NCI-H524 (cell line): ENCODE data around the gene CALD1.
"Not testable (repeated sequence)": the region's sequence is repeated elsewhere in the genome, so short reads cannot be mapped to it uniquely, and the experiment has no call there.

ENCODE experiments used
- DNase-seq, 2 experiments: peaks; one replicate each; lab custom pipeline; 2025; lab: John Stamatoyannopoulos, UW

CALD1 gene

DNA sequence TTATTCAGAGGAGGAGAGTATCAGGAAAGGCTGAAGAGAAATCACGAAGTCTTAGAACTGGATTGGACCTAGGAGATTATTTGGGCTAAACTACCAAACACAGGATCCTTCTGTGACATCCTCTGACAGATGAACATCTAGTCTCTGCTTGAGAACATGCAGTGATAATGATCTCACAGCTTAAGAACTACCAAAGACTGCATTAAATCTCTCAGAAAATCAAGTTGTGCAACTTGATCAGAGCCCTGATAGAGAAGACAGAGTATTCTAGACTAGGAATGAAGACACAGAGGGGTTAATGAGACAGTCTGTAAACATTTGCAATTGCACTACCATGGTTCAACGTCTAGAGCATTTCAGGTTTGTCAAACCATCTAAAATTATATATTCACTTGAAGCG, 169.7 kb downstream of the CALD1 start:
- DNase-seq, result no peak

- DNase-seq, result peak in 1 of 2 experiments; percentile 30
These were observed 175.0 kb downstream of the CALD1 start for GRCh38 chr7:134954197-134955082.

GRCh38 chr7:134957005-134957404, 177.6 kb downstream of the CALD1 start:
- no peak for DNase-seq

GRCh38 chr7:134959810-134960209, 180.4 kb downstream of the CALD1 start:
- DNase-seq, result no peak

GRCh38 chr7:134962270-134962780, 182.9 kb downstream of the CALD1 start:
- DNase-seq, result no peak

DNA sequence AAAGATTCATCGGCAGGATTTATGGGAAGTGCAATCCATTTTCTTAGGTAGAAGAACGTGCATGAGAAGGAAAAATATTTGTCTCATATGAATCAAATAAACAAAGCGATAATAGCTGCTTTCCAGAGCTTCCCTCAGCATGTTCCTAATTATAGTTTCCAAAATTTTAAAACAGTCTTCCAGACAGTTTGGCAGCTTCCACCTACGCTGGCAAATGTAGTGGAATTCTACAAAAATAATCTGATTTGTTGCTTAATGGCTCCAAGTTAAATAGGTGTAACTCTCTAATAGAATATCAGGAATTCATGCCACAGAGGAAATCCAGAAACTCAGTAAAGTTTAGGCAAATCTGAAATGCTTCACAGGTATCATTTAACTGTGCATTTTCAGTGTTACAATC, 183.6 kb downstream of the CALD1 start:
- DNase-seq, result no peak

- no peak for DNase-seq
These were observed 187.3 kb downstream of the CALD1 start for GRCh38 chr7:134966691-134967090.

DNA sequence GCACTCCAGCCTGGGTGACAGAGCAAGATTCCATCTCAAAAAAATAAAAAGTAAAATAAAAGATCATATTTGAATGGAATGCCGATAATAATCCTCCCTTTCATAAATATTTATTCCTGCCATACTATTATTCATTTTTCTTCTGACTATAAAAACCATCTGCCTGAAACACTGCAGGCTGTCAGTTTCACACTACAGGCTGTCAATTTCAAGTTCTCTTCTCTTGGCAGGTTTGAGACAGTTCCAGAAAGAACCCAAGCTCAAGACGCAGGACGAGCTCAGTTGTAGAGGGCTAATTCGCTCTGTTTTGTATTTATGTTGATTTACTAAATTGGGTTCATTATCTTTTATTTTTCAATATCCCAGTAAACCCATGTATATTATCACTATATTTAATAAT, 188.7 kb downstream of the CALD1 start:
- DNase-seq, result no peak

GRCh38 chr7:134981645-134982044, 202.2 kb downstream of the CALD1 start:
- DNase-seq, result not testable (repeated sequence)

- DNase-seq, result no peak
These were observed 206.5 kb downstream of the CALD1 start for GRCh38 chr7:134985894-134986362.

DNA sequence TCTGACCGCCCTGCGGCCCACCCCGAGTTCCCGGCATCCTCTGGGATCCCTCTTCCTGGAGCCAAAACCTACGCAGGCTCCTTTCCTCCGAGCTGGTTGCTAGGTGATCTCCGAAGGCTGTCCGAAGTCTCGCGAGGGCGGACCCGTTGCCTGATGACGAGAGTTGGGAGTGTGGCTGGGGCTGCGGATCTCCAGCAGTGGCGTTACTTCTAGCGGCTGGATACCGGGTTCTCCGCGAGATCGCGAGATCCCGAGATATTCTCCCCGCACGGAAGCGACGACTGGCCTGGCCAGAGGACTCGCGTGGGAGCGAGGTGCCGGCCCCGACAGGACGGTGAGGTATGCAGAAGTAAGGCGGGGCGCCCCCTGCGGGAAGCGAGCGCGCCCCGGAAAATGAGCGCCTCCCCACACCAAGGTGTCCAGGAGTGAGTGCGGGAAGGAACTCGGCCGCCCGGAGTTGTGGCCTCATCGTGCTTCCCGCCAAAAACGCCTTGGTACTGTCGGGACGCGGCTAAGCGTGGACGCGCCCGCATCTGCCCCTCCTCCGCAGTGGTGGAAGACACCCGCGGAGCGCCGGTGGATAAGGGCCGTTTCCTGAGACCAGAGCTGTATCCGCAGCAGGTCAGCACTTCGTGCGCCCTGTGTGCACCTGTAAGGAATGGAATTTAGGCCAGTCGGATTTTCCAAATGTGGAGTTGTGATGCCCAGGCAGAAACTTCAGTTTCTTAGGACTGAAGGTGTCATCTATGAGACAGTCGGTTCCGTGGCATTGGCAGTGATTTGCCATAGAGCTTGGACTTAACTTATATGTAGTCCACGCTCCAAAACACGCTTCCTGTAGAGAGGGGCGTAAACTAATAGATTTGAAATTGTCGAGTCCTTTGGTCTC, 207.2 kb downstream of the CALD1 start, which contains the start of gene AGBL3:
TSS of gene AGBL3 (plus strand) at position 146 of the 889 bp plus-strand sequence. CDS start 1,426 bp downstream, outside the sequence.
- DNase-seq, result peak; percentile 95 to 97

GRCh38 chr7:134988161-134988560, 208.7 kb downstream of the CALD1 start:
- no peak for DNase-seq

- no peak for DNase-seq
These were observed 212.3 kb downstream of the CALD1 start for GRCh38 chr7:134991469-134992339.

DNA sequence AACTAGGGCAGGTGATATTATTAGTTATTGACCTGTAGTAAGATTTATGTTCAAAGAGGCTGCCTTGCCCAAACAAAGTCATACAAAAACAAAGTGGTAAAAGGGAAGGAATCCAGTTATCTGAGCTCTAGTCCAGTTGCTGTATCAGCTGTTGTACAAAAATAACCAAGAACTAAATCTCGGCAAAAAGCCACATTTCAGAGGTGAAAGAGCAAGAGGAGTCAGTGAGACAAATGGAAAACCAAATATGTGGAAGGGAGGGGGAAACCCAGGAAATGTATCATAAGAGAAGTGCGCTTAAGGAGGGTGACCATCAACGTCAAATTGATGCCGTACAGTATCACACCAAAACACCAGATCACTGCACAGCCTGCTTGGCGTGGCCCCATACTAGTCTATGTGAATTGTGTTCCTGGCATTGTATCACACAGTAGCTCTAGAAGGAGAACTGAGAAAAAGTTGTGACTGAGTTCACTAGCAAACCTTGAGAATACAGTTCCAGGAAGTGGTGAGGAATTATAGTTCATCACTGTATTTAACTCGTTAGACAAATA, 213.3 kb downstream of the CALD1 start:
- DNase-seq, result no peak

DNA sequence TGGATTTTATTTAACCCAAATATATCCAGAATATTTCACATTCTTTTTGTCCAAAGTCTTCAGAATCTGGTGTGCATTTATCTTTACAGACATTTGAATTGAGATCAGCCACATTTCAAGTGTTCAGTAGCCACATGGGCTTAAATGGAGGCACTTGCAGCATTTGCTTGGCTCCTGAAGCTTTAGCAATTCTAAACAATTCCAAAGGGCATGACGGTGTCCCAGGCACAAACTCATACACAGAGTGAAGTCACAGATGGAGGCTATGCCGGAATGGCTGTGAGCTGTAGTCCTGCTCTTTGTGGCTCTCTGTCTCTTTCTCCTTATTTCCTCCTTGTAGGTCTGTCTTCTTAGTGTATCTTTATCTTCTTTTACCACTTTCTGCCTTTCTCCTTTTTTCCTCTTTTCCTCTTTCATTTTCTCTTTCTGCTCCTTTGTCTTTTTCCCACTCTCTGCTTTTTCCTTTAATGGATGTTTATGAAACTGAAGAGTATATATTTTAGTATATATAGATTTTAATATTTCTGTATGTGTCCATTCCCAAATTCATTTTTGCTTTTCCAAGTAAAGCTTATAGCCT, 214.5 kb downstream of the CALD1 start:
- DNase-seq, result no peak

DNA sequence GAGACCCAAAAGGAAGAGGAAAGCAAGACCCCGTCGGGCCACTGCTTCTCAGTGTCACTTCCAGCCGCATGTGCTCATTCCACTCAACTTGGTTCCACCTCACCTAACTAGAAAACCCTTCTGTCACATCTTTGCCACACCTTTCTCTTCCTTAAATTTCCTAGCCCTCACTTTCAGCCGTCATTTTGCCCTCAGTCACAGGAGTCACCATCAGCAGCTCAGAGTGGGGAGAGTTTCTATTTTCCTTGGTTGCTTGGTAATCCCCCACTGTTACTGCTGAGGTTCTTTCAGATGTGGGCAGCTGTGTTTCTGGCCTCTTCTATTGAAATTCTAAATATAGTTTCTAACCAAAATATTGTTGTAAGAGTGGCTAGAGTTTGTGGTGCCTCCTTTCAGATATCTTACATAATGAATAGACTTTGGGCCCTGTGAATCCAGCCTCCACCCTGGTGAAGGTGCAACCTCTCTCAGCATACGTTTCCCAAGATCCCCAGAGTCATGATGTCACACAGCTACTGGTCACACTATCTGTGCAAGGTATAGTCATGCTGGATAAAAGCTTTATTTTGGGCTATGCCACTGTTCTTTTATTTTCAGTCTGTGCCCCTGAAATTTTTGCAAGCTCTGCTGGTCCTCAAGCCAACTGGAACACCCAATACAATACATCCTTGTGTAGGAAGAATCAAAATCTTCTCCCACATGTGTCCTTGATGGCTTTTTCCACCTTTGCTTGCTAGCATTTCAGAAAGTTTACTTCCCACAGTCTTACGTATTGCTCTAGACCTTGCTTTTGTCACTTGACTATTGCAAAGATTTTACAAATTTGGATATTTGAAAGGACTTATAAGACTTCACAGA, 216.0 kb downstream of the CALD1 start:
- no peak for DNase-seq

DNA sequence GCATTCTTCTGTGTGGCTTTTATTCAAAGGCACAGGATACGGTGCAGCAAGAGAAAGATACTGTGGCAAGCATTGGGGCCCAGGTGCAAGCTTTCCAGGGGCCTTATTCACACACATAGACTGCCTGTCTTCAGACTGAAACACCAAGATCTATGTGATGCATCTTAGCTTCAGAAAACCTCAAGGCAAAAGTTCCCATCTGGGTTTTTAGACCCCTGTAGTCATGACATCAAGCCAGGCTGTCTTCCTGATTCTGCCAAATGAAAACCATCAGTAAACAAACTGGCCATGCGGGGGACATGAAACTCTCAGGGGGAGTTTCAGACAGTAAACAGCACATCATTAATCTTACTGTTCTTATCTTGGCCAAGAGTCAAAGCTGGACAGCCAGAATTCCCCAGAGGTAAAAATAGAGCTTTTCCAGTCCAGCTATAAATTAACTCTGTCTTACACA, 216.7 kb downstream of the CALD1 start:
- no peak for DNase-seq

DNA sequence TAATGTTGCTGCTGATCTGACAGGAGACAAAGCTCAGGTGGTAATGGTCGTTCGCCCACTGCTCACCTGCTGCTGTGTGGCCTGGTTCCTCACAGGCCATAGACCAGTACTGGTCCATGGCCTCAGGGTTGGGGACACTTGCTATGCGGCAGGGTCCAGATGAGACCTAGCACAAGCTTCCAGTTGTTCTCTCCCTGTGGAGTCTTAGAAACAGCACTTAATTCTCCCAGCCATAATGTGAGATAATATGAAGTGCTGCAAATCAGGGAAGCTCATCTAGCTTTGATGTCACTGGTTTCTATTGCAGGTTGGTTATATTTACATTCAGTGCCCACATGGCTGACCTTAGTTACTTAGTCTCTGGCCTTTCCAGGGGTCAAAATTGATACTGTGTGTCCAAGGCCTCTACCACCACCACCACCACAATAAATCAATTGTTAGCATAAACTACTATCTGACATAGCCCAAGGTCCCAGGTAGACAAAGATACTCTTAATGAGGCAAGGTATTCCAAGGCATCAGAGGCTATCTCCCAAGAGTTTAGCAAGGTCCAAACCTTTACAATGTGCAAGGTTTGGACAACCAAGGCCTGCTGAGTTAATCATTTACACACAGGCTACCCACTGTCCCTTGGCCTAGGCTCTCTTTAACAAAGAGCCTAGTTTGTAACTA, 217.9 kb downstream of the CALD1 start:
- no peak for DNase-seq

GRCh38 chr7:134999136-134999535, 219.7 kb downstream of the CALD1 start:
- DNase-seq, result no peak
